Raji (cell line): ENCODE data around the gene TLK1.

Experiments used
- POLR2A ChIP-seq: IDR thresholded peaks from 2 replicates; pipeline ENCODE4 v1.6.1; 2011; ENCODE audit warnings: low read depth, low read length, control low read depth; ENCODE audit not compliant: insufficient read depth

The TLK1 gene

DNA sequence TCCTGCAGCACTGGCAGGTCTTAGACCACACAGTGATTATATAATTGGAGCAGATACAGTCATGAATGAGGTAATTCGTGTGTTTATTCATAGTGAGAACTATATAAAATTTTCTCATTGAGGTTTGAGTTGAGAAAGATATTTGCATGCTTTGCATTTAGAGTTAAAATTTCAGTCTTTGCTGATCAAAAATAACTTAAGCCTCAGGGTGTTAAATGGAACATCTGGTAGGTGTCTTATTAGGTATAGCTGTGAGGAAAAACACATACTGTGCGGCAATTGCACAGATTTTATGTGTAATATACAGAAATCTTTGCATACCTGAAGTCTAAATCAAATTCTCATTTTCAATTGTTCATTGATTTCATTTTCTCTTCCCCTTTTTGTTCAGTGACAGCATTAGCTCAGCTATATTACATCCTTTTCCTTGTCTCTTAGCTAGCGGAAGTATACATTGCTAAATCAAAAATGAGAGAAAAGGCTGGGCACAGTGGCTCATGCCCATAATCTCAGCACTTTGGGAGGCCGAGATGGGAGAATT is 210.4 kb downstream of the TLK1 start:
- no peak for TF ChIP-seq POLR2A

DNA sequence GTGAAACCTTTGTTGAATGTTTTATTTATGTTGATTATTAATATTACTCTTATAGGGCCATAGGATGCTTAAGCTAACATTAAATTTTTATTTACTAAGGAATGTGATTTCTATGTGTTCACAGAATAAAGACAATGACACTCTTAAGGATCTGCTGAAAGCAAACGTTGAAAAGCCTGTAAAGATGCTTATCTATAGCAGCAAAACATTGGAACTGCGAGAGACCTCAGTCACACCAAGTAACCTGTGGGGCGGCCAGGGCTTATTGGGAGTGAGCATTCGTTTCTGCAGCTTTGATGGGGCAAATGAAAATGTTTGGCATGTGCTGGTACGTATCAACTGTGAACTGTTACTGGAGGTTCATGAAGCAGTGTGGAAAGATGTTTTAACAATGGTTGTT is 211.3 kb downstream of the TLK1 start:
- TF ChIP-seq POLR2A, result no peak

- no peak for TF ChIP-seq POLR2A
Observed at GRCh38 chr2:170944545-170944944, 216.1 kb downstream of the TLK1 start.

DNA sequence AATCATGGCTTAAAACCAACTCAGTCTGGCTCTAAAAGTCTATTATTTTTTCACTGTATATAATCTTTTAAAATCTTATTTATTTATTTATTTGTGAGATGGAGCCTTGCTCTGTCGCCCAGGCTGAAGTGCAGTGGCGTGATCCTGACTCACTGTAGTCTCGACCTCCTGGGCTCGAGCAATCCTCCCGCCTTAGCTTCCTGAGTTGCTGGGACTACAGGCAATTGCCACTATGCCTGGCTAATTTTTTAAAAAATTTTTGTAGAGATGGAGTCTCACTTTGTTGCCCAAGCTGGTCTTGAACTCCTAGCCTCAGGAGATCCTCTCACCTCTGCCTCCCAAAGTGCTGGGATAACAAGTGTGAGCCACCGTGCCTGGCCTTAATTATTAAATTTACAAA is 217.1 kb downstream of the TLK1 start:
- TF ChIP-seq POLR2A, result no peak

GRCh38 chr2:170943041-170943440 is 217.7 kb downstream of the TLK1 start:
- no peak for TF ChIP-seq POLR2A

DNA sequence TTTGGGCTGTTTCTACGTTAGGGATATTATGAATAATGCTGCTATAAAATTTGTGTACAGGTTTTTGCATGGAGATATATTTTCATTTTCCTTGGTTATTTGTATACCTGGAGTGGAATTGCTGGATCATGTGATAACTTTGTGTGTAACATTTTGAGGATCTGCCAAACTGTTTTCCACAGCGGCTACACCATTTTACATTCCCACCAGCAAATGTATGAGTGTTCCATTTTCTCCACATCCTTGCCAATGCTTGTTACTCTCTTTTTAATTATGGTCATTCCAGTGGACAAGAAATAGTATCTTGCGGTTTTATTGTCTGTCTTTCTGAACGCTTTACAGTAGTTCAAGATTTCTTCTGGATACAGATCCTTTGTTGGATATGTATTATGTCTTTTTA is 218.1 kb downstream of the TLK1 start:
- no peak for TF ChIP-seq POLR2A
